Upper lobe of left lung (tissue), 6 donors: ENCODE measurements around the gene WFIKKN2. TPM values are rescaled to one million over a fixed set of nuclear protein-coding genes. Genes with fewer than 3 reads are reported as not detected.
"Not testable (repeated sequence)": the region's sequence is repeated elsewhere in the genome, so short reads cannot be mapped to it uniquely, and the experiment has no call there.

ENCODE experiments used
- ATAC-seq, 2 donors: fragments of 200-7000 bp; cut with Tn5 transposase; one replicate each; pipeline ENCODE4 v1.9.1; 2022; ENCODE audit warnings: mild to moderate bottlenecking in 2 of 2, moderate library complexity in 2 of 2; ENCODE audit not compliant: low FRiP score in 2 of 2
- DNase-seq, 2 donors: peaks; one replicate each; pipeline ENCODE4 v3.0.0-alpha.2; 2019 to 2020
- H3K27ac ChIP-seq, 4 donors: fragments of 200-600 bp; sonication (generic); one replicate each; pipeline ENCODE4 v1.5.1; 2016 to 2019
- H3K27me3 ChIP-seq, 4 donors: fragments of 200-600 bp; sonication (generic); one replicate each; pipeline ENCODE4 v1.5.1; 2017 to 2019
- H3K36me3 ChIP-seq, 4 donors: fragments of 200-600 bp; sonication (generic); one replicate each; pipeline ENCODE4 v1.5.1; 2016 to 2019
- H3K4me1 ChIP-seq, 4 donors: fragments of 200-600 bp; sonication (generic); one replicate each; pipeline ENCODE4 v1.5.1; 2018 to 2019
- H3K4me3 ChIP-seq, 4 donors: fragments of 200-600 bp; sonication (generic); one replicate each; pipeline ENCODE4 v1.5.1; 2017 to 2019; ENCODE audit warnings: mild to moderate bottlenecking in 2 of 4, moderate library complexity in 1 of 4
- H3K9me3 ChIP-seq, 4 donors: fragments of 200-600 bp; sonication (generic); one replicate each; pipeline ENCODE4 v1.5.1; 2018 to 2019
- EP300 ChIP-seq, 4 donors: sonication (generic); formaldehyde crosslinking; IDR thresholded peaks; one replicate each; pipeline ENCODE4 v1.5.1; 2017; ENCODE audit warnings: antibody characterized with exemption in 4 of 4, control low read depth in 2 of 4
- POLR2A ChIP-seq, 4 donors: fragments of 450-650 bp; IDR thresholded peaks; one replicate each; pipeline ENCODE4 v1.5.1; 2016 to 2017; ENCODE audit warnings: antibody characterized with exemption in 4 of 4, mild to moderate bottlenecking in 2 of 4
- POLR2AphosphoS5 ChIP-seq, 2 donors: sonication (generic); formaldehyde crosslinking; IDR thresholded peaks; one replicate each; pipeline ENCODE4 v1.5.1; 2017; ENCODE audit warnings: antibody characterized with exemption in 2 of 2
- WGBS, 2 donors: methylation state at CpG; one replicate each; pipeline ENCODE4 v1.1.5; 2017 to 2018; 5-methylcytosine and 5-hydroxymethylcytosine counted together
- total RNA-seq, 6 donors: library from RNA; depleted of rRNA in 4 of 6; stranded (reverse); fragments of >200 nt in 4 of 6; gene quantifications; one replicate each; pipeline versions ENCODE4 v1.1.0 to v1.2.1, GENCODE V29; 2016 to 2021
- TF ChIP-seq, protein P1 (sequence below), 6 experiments: fragments of 450-650 bp in 4 of 6; fragments of 200-600 bp in 2 of 6; sonication (generic) in 2 of 6; IDR thresholded peaks; one replicate each; pipeline ENCODE4 v1.5.1; 2016 to 2019; ENCODE audit warnings: antibody characterized with exemption in 6 of 6
- donor health status: DM: no; HTN: no; CAD: no; lungs with moderate emphysema.
- donor health status: DM: no; HTN: yes; CAD: no; lungs with severe emphysema.

WFIKKN2 gene
- total RNA-seq, 6 donors from 2014 or later: 0.23 TPM; not detected in 5

- DNase-seq: no peak
- no peaks in the 10 kb centered on the region for H3K27me3 ChIP-seq
Measured at GRCh38 chr17:50858486-50859225, 23.3 kb downstream of the WFIKKN2 start.

GRCh38 chr17:50859727-50860126, 24.3 kb downstream of the WFIKKN2 start:
- 93 to 95% methylated on average over 15 of the region's 15 CpGs for WGBS, 2 donors
- Histone ChIP-seq H3K4me1 (peaks cover 16 to 45% (median 30%) of the 10 kb centered on the region in 4 donors), H3K27ac (peak overlapping the region in 1 of 4 donors; percentile 59), H3K36me3 (peaks cover 5 to 24% (median 10%) of the 10 kb centered on the region in 4 donors)
- H3K9me3 ChIP-seq, DNase-seq, ATAC-seq, H3K27me3 ChIP-seq, H3K4me3 ChIP-seq: not testable (repeated sequence)

More at GRCh38 chr17:50858486-50859225, 23.3 kb downstream of the WFIKKN2 start:
- H3K36me3 ChIP-seq: peaks cover 5 to 24% (median 10%) of the 10 kb centered on the region in 4 donors
- H3K27ac ChIP-seq: peak overlapping the region in 3 of 4 donors; percentile 22 to 59 (median 26)
- H3K4me1 ChIP-seq: peaks cover 14 to 38% (median 26%) of the 10 kb centered on the region in 4 donors
- no peak overlapping the region for H3K4me3 ChIP-seq
- TF ChIP-seq POLR2A (IDR thresholded peaks at IDR 0.05) (no peak), POLR2AphosphoS5 (IDR thresholded peaks at IDR 0.05) (no peak), EP300 (IDR thresholded peaks at IDR 0.05) (no peak)
- TF ChIP-seq, protein P1, sequence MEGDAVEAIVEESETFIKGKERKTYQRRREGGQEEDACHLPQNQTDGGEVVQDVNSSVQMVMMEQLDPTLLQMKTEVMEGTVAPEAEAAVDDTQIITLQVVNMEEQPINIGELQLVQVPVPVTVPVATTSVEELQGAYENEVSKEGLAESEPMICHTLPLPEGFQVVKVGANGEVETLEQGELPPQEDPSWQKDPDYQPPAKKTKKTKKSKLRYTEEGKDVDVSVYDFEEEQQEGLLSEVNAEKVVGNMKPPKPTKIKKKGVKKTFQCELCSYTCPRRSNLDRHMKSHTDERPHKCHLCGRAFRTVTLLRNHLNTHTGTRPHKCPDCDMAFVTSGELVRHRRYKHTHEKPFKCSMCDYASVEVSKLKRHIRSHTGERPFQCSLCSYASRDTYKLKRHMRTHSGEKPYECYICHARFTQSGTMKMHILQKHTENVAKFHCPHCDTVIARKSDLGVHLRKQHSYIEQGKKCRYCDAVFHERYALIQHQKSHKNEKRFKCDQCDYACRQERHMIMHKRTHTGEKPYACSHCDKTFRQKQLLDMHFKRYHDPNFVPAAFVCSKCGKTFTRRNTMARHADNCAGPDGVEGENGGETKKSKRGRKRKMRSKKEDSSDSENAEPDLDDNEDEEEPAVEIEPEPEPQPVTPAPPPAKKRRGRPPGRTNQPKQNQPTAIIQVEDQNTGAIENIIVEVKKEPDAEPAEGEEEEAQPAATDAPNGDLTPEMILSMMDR (IDR thresholded peaks at IDR 0.05): no peak
- no peaks in the 10 kb centered on the region for H3K9me3 ChIP-seq
- no peak for ATAC-seq
- WGBS, 2 donors: 82 to 86% methylated on average over 12 of the region's 12 CpGs

DNA sequence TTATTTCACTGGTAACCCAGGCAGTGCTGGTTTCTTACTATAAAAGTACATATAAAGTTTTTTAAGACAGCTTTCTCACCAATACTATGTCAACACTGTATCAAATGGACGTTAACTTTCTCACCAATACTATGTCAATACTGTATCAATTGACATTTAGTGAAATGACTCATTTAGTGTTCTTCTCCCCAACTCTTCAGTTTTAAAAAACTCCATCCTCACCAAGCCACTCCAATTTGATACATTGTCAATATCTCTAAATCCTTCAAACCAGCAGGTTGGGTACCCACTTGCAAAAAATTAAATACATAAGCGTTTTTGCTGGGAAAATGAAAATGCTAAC, 25.9 kb downstream of the WFIKKN2 start:
- ATAC-seq (no peak), DNase-seq (no peak)
- Histone ChIP-seq H3K4me1 (peaks cover 16 to 36% (median 23%) of the 10 kb centered on the region in 4 donors), H3K36me3 (peaks cover 5 to 24% (median 10%) of the 10 kb centered on the region in 4 donors), H3K27me3 (no peaks in the 10 kb centered on the region), H3K4me3 (no peak overlapping the region), H3K9me3 (no peaks in the 10 kb centered on the region), H3K27ac (peak overlapping the region in 1 of 4 donors; percentile 2)
- TF ChIP-seq POLR2AphosphoS5 (IDR thresholded peaks at IDR 0.05) (no peak), POLR2A (IDR thresholded peaks at IDR 0.05) (no peak), EP300 (IDR thresholded peaks at IDR 0.05) (no peak)
- TF ChIP-seq, protein P1 (IDR thresholded peaks at IDR 0.05): no peak
- 71 to 76% methylated on average over 2 of the region's 2 CpGs for WGBS, 2 donors

DNA sequence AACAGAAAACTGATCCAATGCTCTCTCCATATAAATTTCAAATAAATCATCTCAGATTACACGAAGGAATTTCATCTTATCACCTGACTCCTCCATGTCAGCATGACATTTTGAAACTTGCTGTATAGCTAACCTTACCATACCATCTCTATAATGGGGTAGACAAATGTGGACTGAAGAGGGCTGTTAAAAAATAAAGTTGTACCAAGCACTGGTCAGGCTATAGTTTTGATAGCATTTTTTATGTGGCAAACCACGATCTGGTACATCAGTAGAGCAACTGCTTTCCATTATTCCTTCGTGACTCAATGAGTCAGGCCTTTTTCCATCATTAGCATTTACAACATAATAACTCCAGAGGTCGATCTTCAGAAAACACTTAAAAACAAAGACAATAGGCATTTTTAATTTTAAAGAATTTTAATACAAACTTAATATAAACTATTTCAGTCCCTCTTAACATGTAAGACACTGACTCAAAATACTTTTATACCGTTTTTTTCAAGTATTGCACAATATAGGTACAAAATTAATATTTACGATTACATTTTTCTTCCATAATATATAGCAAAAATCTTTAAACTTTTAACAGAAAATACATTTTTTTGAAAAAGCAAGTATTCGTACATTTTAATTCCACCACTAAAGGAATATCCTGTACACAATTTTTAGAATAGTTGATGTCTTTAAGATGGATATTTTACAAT, 26.6 kb downstream of the WFIKKN2 start:
- H3K27me3 ChIP-seq: no peaks in the 10 kb centered on the region
- TF ChIP-seq EP300 (IDR thresholded peaks at IDR 0.05): no peak
- TF ChIP-seq POLR2A (IDR thresholded peaks at IDR 0.05): no peak
- no peak for TF ChIP-seq POLR2AphosphoS5 (IDR thresholded peaks at IDR 0.05)
- TF ChIP-seq, protein P1 (IDR thresholded peaks at IDR 0.05): no peak
- 67 to 69% methylated on average over 7 of the region's 7 CpGs for WGBS, 2 donors
- DNase-seq (no peak), ATAC-seq (no peak)
- H3K4me3 ChIP-seq: no peak overlapping the region
- H3K27ac ChIP-seq: peak overlapping the region in 1 of 4 donors; percentile 2
- peaks cover 5 to 24% (median 10%) of the 10 kb centered on the region in 4 donors for H3K36me3 ChIP-seq
- peaks cover 16 to 36% (median 23%) of the 10 kb centered on the region in 4 donors for H3K4me1 ChIP-seq
- H3K9me3 ChIP-seq: no peaks in the 10 kb centered on the region

DNA sequence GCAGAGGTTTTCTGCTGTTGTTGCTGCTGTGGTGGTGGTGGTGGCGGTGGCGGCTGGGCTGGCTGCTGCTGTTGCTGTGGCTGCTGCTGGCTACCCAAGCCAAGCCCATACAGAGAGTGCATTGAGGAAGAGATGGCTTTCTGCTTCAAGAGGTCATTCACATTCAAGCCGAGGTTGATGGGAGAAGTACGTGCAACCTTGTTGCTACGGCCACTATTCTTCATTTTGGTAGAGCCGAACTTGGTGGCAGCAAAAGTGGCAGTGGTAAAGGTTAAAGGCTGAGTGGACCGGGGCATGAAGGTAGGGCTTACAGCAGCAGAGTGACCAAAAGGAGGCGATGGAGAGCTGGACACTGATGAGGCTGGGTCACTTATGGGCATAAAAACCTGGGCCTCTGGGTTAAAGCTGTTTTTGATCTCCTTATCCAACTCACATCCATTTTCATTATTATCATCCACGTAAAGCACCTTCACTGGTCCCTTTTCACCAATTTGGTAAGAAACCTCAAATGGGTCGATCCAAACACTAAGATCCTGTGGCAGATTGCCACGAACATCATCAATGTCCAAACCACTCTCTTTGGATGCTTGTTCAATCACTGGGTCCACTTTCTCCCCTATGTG, 27.9 kb downstream of the WFIKKN2 start:
- DNase-seq: peak; percentile 73 to 75
- peaks cover 5 to 24% (median 10%) of the 10 kb centered on the region in 4 donors for H3K36me3 ChIP-seq
- WGBS, 2 donors: 62 to 77% methylated on average over 10 to 11 of the region's 11 CpGs
- H3K4me3 ChIP-seq: peak overlapping the region in 3 of 4 donors; percentile 30 to 94 (median 87)
- H3K4me1 ChIP-seq: peaks cover 16 to 36% (median 24%) of the 10 kb centered on the region in 4 donors
- no peaks in the 10 kb centered on the region for H3K9me3 ChIP-seq
- no peaks in the 10 kb centered on the region for H3K27me3 ChIP-seq
- peak overlapping the region in 3 of 4 donors; percentile 16 to 53 (median 38) for H3K27ac ChIP-seq
- TF ChIP-seq, protein P1 (IDR thresholded peaks at IDR 0.05): peak in 5 of 6 experiments; percentile 38 to 62 (median 46)
- peak in 1 of 4 donors; percentile 40 for TF ChIP-seq POLR2A (IDR thresholded peaks at IDR 0.05)
- TF ChIP-seq EP300 (IDR thresholded peaks at IDR 0.05): no peak
- no peak for TF ChIP-seq POLR2AphosphoS5 (IDR thresholded peaks at IDR 0.05)
- ATAC-seq: no peak
